ENCODE measurements around the gene LRP5.

The LRP5 gene

DNA sequence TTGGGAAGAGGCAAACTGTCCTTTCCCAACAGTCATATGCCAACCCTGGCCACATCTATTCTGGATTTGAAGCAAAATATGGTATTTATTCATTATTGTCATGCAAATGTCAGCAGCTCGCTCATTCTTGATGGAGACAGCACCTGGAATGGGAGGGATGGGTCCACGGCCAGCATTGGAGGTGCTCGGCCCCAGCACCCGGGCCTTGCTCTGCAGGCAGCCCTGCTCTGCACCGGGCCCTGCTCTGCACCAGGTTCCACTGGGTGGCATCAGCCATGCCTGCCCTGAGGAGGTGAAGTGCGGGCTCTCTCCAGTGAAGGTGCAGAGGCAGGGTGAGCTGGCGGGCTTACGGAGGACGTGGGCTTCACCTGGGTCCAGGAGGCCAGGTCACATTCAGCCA, 19.8 kb downstream of the LRP5 start:
- Histone ChIP-seq H3K9me2 (replicated peaks; ENCODE audit: low read depth, low read length) (no peaks in the 10 kb centered on the region), H3K9me3 (ENCODE audit: insufficient read depth, low read depth, low read length) (no peaks in the 10 kb centered on the region), H3K36me3 (ENCODE audit: insufficient read depth, low read length) (no peaks in the 10 kb centered on the region), H3K4me1 (ENCODE audit: insufficient read depth, low read length, poor library complexity, severe bottlenecking) (peaks cover 71% of the 10 kb centered on the region), H3K4me3 (ENCODE audit: low read length, poor library complexity, severe bottlenecking) (peak overlapping the region; percentile 65), H3K4me2 (ENCODE audit: low read depth, low read length, poor library complexity, severe bottlenecking) (peak overlapping the region; percentile 93), H4K20me1 (ENCODE audit: insufficient read depth, low read length, poor library complexity, severe bottlenecking) (peaks cover 7% of the 10 kb centered on the region), H3K27me3 (ENCODE audit: insufficient read depth, low read length, poor library complexity, severe bottlenecking) (no peaks in the 10 kb centered on the region), H3K79me2 (ENCODE audit: insufficient read depth, low read length) (peaks cover 92% of the 10 kb centered on the region), H3K9ac (ENCODE audit: low read depth, low read length, poor library complexity, severe bottlenecking) (peak overlapping the region; percentile 70), H3F3A (ENCODE audit: low read depth) (peaks cover 7% of the 10 kb centered on the region), H2AFZ (ENCODE audit: low read length) (no peak overlapping the region)
- TF ChIP-seq, protein P1, sequence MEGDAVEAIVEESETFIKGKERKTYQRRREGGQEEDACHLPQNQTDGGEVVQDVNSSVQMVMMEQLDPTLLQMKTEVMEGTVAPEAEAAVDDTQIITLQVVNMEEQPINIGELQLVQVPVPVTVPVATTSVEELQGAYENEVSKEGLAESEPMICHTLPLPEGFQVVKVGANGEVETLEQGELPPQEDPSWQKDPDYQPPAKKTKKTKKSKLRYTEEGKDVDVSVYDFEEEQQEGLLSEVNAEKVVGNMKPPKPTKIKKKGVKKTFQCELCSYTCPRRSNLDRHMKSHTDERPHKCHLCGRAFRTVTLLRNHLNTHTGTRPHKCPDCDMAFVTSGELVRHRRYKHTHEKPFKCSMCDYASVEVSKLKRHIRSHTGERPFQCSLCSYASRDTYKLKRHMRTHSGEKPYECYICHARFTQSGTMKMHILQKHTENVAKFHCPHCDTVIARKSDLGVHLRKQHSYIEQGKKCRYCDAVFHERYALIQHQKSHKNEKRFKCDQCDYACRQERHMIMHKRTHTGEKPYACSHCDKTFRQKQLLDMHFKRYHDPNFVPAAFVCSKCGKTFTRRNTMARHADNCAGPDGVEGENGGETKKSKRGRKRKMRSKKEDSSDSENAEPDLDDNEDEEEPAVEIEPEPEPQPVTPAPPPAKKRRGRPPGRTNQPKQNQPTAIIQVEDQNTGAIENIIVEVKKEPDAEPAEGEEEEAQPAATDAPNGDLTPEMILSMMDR (conservative IDR thresholded peaks at IDR 0.05; ENCODE audit: low read length) = no peak
- no peak for TF ChIP-seq EZH2phosphoT487 (IDR thresholded peaks at IDR 0.05; ENCODE audit: borderline replicate concordance)

DNA sequence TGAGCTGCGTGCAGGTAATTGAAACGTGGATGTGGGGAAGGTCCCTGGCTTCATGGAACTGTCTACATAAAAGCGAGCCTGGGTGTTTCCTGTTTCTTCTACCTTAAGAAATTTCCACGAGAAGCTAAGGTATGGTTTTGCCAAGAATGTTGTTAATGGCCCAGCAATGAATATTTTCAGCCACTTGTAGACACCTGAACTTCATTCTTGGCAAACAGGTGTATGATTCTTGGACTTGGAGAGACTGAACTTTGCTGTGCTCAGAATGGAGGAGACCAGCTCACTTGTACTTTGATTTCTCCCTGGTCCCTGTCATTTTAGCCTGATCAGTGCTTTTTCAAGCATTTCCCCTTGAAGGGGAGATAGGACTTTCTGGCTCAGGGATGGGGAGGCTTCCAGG, 20.8 kb downstream of the LRP5 start:
- H4K20me1 ChIP-seq (ENCODE audit: insufficient read depth, low read length, poor library complexity, severe bottlenecking) = peaks cover 10% of the 10 kb centered on the region
- H3K9me3 ChIP-seq (ENCODE audit: insufficient read depth, low read depth, low read length) = no peaks in the 10 kb centered on the region
- no peak overlapping the region for H3K9ac ChIP-seq (ENCODE audit: low read depth, low read length, poor library complexity, severe bottlenecking)
- H3K9me2 ChIP-seq (replicated peaks; ENCODE audit: low read depth, low read length) = no peaks in the 10 kb centered on the region
- H3K4me3 ChIP-seq (ENCODE audit: low read length, poor library complexity, severe bottlenecking) = no peak overlapping the region
- peaks cover 92% of the 10 kb centered on the region for H3K79me2 ChIP-seq (ENCODE audit: insufficient read depth, low read length)
- H3K27me3 ChIP-seq (ENCODE audit: insufficient read depth, low read length, poor library complexity, severe bottlenecking) = no peaks in the 10 kb centered on the region
- H3K36me3 ChIP-seq (ENCODE audit: insufficient read depth, low read length) = no peaks in the 10 kb centered on the region
- no peak for TF ChIP-seq EZH2phosphoT487 (IDR thresholded peaks at IDR 0.05; ENCODE audit: borderline replicate concordance)
- TF ChIP-seq, protein P1 (conservative IDR thresholded peaks at IDR 0.05; ENCODE audit: low read length) = no peak
- no peak overlapping the region for H2AFZ ChIP-seq (ENCODE audit: low read length)
- no peaks in the 10 kb centered on the region; the same call in 1 of the 2 replicates for H3F3A ChIP-seq (ENCODE audit: low read depth)
- H3K4me2 ChIP-seq (ENCODE audit: low read depth, low read length, poor library complexity, severe bottlenecking) = peak overlapping the region; percentile 93
- peaks cover 64% of the 10 kb centered on the region for H3K4me1 ChIP-seq (ENCODE audit: insufficient read depth, low read length, poor library complexity, severe bottlenecking)

DNA sequence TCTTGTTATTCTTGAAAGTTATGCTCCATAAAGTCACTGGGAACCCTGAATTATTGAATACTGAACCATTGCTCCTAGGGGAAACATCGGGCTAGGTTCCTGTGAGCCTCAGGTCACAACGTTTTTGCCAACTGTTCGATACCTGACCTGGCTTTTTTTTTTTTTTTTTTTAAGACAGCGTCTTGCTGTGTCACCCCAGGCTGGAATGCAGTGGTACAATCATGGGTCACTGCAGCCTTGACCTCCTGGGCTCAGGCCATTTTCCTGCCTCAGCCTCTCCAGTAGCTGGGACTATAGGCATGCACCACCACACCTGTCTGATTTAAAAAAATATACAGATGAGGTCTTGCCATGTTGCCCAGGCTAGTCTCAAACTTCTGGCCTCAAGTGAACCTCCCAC, 22.5 kb downstream of the LRP5 start:
- H3K4me1 ChIP-seq (ENCODE audit: insufficient read depth, low read length, poor library complexity, severe bottlenecking) = peaks cover 49% of the 10 kb centered on the region
- H3K9ac ChIP-seq (ENCODE audit: low read depth, low read length, poor library complexity, severe bottlenecking) = no peak overlapping the region
- H3K27me3 ChIP-seq (ENCODE audit: insufficient read depth, low read length, poor library complexity, severe bottlenecking) = no peaks in the 10 kb centered on the region
- H3K36me3 ChIP-seq (ENCODE audit: insufficient read depth, low read length) = no peaks in the 10 kb centered on the region
- H3K9me3 ChIP-seq (ENCODE audit: insufficient read depth, low read depth, low read length) = no peaks in the 10 kb centered on the region
- no peaks in the 10 kb centered on the region for H3K9me2 ChIP-seq (replicated peaks; ENCODE audit: low read depth, low read length)
- peaks cover 10% of the 10 kb centered on the region for H4K20me1 ChIP-seq (ENCODE audit: insufficient read depth, low read length, poor library complexity, severe bottlenecking)
- H2AFZ ChIP-seq (ENCODE audit: low read length) = no peak overlapping the region
- H3K4me2 ChIP-seq (ENCODE audit: low read depth, low read length, poor library complexity, severe bottlenecking) = no peak overlapping the region
- TF ChIP-seq, protein P1 (conservative IDR thresholded peaks at IDR 0.05; ENCODE audit: low read length) = no peak
- no peak for TF ChIP-seq EZH2phosphoT487 (IDR thresholded peaks at IDR 0.05; ENCODE audit: borderline replicate concordance)
- H3K79me2 ChIP-seq (ENCODE audit: insufficient read depth, low read length) = peaks cover 91% of the 10 kb centered on the region
- no peaks in the 10 kb centered on the region for H3F3A ChIP-seq (ENCODE audit: low read depth)
- no peak overlapping the region for H3K4me3 ChIP-seq (ENCODE audit: low read length, poor library complexity, severe bottlenecking)

All from Loucy (cell line).